ENCODE data around the gene HPS4.

DNA sequence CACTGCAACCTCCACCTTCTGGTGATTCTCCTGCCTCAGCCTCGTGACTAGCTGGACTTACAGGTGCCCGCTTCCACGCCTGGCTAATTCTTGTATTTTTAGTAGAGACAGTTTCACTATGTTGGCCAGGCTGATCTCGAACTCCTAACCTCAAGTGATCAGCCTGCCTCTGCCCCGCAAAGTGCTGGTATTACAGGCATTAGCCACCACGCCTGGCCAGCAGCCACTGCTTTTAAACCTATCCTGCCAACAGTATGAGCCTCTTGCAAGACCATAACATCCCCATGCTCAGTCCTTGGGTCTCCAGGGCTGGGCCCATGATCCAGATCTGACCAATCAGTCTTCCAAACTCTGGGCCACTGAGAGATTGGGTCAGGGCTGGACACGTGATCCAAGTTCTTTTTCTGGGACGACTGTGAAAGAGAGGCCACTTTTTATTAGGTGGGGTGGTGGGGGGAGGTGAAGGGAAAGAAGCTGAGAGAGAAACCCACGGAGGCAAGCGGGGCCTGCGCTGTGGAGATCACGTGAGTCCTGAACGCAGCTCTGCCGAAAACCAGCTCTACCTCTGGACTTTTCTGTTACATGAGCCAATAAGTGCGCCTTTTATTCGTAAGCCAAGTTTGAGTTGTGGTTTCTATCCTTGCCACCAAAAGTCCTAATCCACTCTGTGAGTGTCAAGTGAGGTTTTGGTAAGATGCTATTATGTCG, 36.6 kb downstream of the HPS4 start:
- TF ChIP-seq CTCF (IDR thresholded peaks at IDR 0.05) = no peak
- TF ChIP-seq POLR2A (IDR thresholded peaks at IDR 0.05) = no peak

Data from heart left ventricle (tissue), 13 donors.